Kidney epithelial cell (primary cell): Measurements from ENCODE around the gene ARFRP1. TPM values are rescaled to one million over a fixed set of nuclear protein-coding genes. Genes with fewer than 3 reads are reported as not detected.

Experiments used
- DNase-seq: peaks from one replicate; pipeline ENCODE4 v3.0.0-alpha.2; 2010; ENCODE audit warnings: low read depth
- H3K27me3 ChIP-seq: 2 replicates; pipeline ENCODE4 v1.6.0; 2011; ENCODE audit warnings: low read length; ENCODE audit not compliant: control insufficient read depth, insufficient read depth
- H3K36me3 ChIP-seq: 2 replicates; pipeline ENCODE4 v1.5.1; 2011; ENCODE audit warnings: low read length; ENCODE audit not compliant: control insufficient read depth, insufficient read depth
- H3K4me3 ChIP-seq: 2 replicates; pipeline ENCODE4 v1.5.1; 2011; ENCODE audit warnings: low read depth, mild to moderate bottlenecking, control low read depth, low read length
- CTCF ChIP-seq: IDR thresholded peaks from 2 replicates; pipeline ENCODE4 v1.5.1; 2011; ENCODE audit warnings: mild to moderate bottlenecking, moderate library complexity, low read length, control low read depth, inconsistent platforms; ENCODE audit not compliant: insufficient read depth, poor library complexity, severe bottlenecking
- total RNA-seq: library from RNA; depleted of rRNA; stranded (reverse); fragments of >200 nt; gene quantifications from 2 replicates; pipeline ENCODE4 v1.2.3, GENCODE V29; 2015

The ARFRP1 gene
- total RNA-seq, 1 donor from 2014 or later = 56.9 TPM

- no peak for DNase-seq
- Histone ChIP-seq H3K36me3 (no peaks in the 10 kb centered on the region), H3K4me3 (no peak overlapping the region), H3K27me3 (peaks cover 3% of the 10 kb centered on the region)
- TF ChIP-seq CTCF = no peak
Measured at GRCh38 chr20:63752411-63753101, 44.8 kb upstream of the ARFRP1 start.

- Histone ChIP-seq H3K27me3 (peaks cover 3% of the 10 kb centered on the region), H3K4me3 (no peak overlapping the region), H3K36me3 (no peaks in the 10 kb centered on the region)
- DNase-seq = no peak
- no peak for TF ChIP-seq CTCF
Measured at GRCh38 chr20:63751471-63752271, 43.9 kb upstream of the ARFRP1 start.

GRCh38 chr20:63750807-63751470 lies 43.2 kb upstream of the ARFRP1 start:
- TF ChIP-seq CTCF = no peak
- Histone ChIP-seq H3K4me3 (no peak overlapping the region), H3K36me3 (no peaks in the 10 kb centered on the region), H3K27me3 (peaks cover 3% of the 10 kb centered on the region)
- no peak for DNase-seq

GRCh38 chr20:63749597-63750508 lies 42.1 kb upstream of the ARFRP1 start:
- TF ChIP-seq CTCF = no peak
- H3K27me3 ChIP-seq = peaks cover 3% of the 10 kb centered on the region
- H3K36me3 ChIP-seq = no peaks in the 10 kb centered on the region
- no peak for DNase-seq
- H3K4me3 ChIP-seq = no peak overlapping the region

GRCh38 chr20:63748934-63749270 lies 41.1 kb upstream of the ARFRP1 start:
- DNase-seq = no peak
- Histone ChIP-seq H3K4me3 (no peak overlapping the region), H3K36me3 (no peaks in the 10 kb centered on the region), H3K27me3 (peaks cover under 1% of the 10 kb centered on the region)
- no peak for TF ChIP-seq CTCF
